Right lobe of liver (tissue), 6 donors: Measurements from ENCODE around the gene ADARB2. TPM values are rescaled to one million over a fixed set of nuclear protein-coding genes. Genes with fewer than 3 reads are reported as not detected.

Experiments
- ATAC-seq, 4 donors: fragments of 200-7000 bp; cut with Tn5 transposase; one replicate each; pipeline ENCODE4 v1.9.1; 2020; ENCODE audit warnings: mild to moderate bottlenecking in 4 of 4, moderate library complexity in 4 of 4
- DNase-seq, 3 donors: peaks; one replicate each; pipeline ENCODE4 v3.0.0-alpha.2; 2020
- H3K27ac ChIP-seq, 3 donors: fragments of 200-600 bp; one replicate each; pipeline ENCODE4 v1.8.0; 2022
- H3K27me3 ChIP-seq, 2 donors: fragments of 200-600 bp; one replicate each; pipeline ENCODE4 v1.8.0; 2022
- H3K36me3 ChIP-seq, 4 donors: fragments of 200-600 bp; sonication (generic) in 1 of 4; one replicate each; pipeline versions ENCODE4 v1.5.1 to v1.8.0; 2017 to 2022; ENCODE audit warnings: control low read depth in 1 of 4
- H3K4me1 ChIP-seq, 4 donors: fragments of 200-600 bp; sonication (generic) in 1 of 4; one replicate each; pipeline versions ENCODE4 v1.5.1 to v1.8.0; 2017 to 2022; ENCODE audit warnings: control low read depth in 1 of 4
- H3K4me3 ChIP-seq, 3 donors: fragments of 200-600 bp; one replicate each; pipeline ENCODE4 v1.8.0; 2022
- H3K9me3 ChIP-seq, 4 donors: fragments of 200-600 bp; sonication (generic) in 1 of 4; one replicate each; pipeline versions ENCODE4 v1.5.1 to v1.8.0; 2017 to 2022; ENCODE audit warnings: control low read depth in 1 of 4
- POLR2A ChIP-seq: fragments of 450-650 bp; IDR thresholded peaks from one replicate; pipeline ENCODE4 v1.6.1; 2017; ENCODE audit warnings: antibody characterized with exemption, mild to moderate bottlenecking
- WGBS: methylation state at CpG from one replicate; pipeline ENCODE4 v1.1.6; 2018; ENCODE audit warnings: low coverage, low lambda C conversion rate; ENCODE audit not compliant: insufficient coverage; ENCODE audit errors: missing lambda C conversion rate; 5-methylcytosine and 5-hydroxymethylcytosine counted together
- intact Hi-C, 2 donors: fragments of 100-400 bp; cut with DNase I; formaldehyde crosslinking; loops; one replicate each; pipeline versions ENCODE4 v1.11.2 to v1.14.1; 2022
- total RNA-seq, 6 experiments: library from RNA; depleted of rRNA in 2 of 6; stranded (reverse); fragments of >200 nt in 2 of 6; fragmentation: NEBNext Ultra II Directional in 3 of 6; extraction: Animal tissue kit (Norgen Biotek cat#: 25700) in 3 of 6; gene quantifications; one replicate each; pipeline versions ENCODE4 v1.1.0 to v1.2.4, GENCODE V29; 2016 to 2023
- TF ChIP-seq, protein P1 (sequence below), 4 donors: fragments of 200-600 bp in 3 of 4; fragments of 450-650 bp in 1 of 4; IDR thresholded peaks; one replicate each; pipeline versions ENCODE4 v1.5.1 to v1.8.0; 2016 to 2022; ENCODE audit warnings: antibody characterized with exemption in 4 of 4, mild to moderate bottlenecking in 2 of 4
- donor health status: DM: no; HTN: yes; CAD: no.
- donor health status: DM: no; HTN: no; CAD: no.
- donor health status: DM: no; HTN: no; CAD: no.
- donor health status: DM: no; HTN: yes; CAD: no.
- donor health status: DM: no; HTN: yes; CAD: no.

Gene ADARB2
- total RNA-seq, 6 experiments from 2014 or later: 0.07 to 0.68 (median 0.42) TPM

DNA sequence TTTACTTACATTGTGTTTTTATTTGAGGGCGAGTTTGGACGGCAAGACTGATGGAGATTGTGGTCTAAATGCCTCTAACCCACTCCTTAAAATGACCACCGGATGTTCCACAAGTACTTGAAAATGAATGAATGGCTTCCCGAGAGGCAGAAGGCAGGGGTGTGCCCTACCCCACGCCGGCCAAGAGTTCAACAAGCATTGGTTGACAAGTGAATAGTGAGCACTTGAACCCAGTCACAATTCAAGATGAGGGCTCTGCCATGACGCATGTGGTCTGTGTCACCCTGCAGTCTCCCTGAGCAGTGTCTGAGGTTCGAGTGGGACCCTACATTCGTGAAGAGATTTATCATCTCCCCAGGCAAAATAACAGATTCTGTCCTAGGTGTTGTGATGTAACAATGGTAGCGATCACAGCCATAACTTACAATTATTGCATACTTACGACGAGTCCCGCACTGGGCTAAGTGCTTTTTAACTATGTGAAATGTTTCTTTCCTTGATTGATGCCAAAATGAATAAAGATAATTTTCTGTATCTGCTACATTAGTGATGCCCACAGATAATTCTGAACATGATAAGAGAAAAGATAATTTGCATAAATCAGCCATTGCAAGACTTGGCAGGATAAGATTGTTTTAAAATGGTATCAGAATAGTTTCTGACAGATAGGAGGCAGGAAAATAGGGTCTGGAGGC lies 375.8 kb downstream of the ADARB2 start:
- intact Hi-C loops: no loop called here
- Histone ChIP-seq H3K4me1 (no peaks in the 10 kb centered on the region), H3K27me3 (no peaks in the 10 kb centered on the region), H3K36me3 (no peaks in the 10 kb centered on the region), H3K4me3 (no peak overlapping the region), H3K9me3 (no peaks in the 10 kb centered on the region), H3K27ac (no peak overlapping the region)
- DNase-seq: no peak
- WGBS: 59% methylated on average over 11 of the region's 13 CpGs
- TF ChIP-seq, protein P1, sequence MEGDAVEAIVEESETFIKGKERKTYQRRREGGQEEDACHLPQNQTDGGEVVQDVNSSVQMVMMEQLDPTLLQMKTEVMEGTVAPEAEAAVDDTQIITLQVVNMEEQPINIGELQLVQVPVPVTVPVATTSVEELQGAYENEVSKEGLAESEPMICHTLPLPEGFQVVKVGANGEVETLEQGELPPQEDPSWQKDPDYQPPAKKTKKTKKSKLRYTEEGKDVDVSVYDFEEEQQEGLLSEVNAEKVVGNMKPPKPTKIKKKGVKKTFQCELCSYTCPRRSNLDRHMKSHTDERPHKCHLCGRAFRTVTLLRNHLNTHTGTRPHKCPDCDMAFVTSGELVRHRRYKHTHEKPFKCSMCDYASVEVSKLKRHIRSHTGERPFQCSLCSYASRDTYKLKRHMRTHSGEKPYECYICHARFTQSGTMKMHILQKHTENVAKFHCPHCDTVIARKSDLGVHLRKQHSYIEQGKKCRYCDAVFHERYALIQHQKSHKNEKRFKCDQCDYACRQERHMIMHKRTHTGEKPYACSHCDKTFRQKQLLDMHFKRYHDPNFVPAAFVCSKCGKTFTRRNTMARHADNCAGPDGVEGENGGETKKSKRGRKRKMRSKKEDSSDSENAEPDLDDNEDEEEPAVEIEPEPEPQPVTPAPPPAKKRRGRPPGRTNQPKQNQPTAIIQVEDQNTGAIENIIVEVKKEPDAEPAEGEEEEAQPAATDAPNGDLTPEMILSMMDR (IDR thresholded peaks at IDR 0.05): no peak
- TF ChIP-seq POLR2A: no peak
- ATAC-seq: no peak

DNA sequence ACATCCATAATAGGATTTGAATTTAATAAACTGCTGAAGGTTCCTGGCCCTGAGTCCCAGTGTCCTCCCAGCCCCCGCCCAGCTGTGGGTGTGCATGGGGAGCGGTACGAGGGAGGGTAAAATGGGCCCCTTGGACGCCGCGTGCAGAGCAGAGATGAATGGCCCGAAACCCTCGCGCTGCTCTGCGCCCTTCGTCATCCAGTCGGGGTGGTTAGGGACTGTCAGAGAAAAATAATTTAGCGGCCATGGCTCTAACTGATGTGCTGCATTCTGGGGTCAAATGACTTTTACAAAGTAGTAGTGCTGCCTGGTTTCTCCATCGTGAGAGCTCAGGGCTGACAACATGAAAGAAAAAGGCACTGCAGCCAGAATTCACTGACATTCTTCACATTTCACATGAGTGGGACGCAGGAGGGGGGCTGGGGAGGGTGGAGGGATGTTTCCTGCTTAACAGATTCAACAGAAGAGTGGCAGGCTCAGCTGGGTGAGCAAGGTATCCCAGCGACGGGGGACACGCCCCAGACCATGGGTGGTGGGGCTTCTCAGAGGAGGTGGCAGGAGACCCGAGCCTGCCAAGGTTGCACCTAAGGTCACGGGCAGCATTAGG lies 376.7 kb downstream of the ADARB2 start:
- Histone ChIP-seq H3K27ac (no peak overlapping the region), H3K4me3 (no peak overlapping the region), H3K9me3 (no peaks in the 10 kb centered on the region), H3K36me3 (no peaks in the 10 kb centered on the region), H3K4me1 (no peaks in the 10 kb centered on the region), H3K27me3 (no peaks in the 10 kb centered on the region)
- intact Hi-C loops: no loop called here
- ATAC-seq (no peak), DNase-seq (no peak)
- 48% methylated on average over 19 of the region's 20 CpGs for WGBS
- TF ChIP-seq, protein P1 (IDR thresholded peaks at IDR 0.05): no peak
- TF ChIP-seq POLR2A: no peak

DNA sequence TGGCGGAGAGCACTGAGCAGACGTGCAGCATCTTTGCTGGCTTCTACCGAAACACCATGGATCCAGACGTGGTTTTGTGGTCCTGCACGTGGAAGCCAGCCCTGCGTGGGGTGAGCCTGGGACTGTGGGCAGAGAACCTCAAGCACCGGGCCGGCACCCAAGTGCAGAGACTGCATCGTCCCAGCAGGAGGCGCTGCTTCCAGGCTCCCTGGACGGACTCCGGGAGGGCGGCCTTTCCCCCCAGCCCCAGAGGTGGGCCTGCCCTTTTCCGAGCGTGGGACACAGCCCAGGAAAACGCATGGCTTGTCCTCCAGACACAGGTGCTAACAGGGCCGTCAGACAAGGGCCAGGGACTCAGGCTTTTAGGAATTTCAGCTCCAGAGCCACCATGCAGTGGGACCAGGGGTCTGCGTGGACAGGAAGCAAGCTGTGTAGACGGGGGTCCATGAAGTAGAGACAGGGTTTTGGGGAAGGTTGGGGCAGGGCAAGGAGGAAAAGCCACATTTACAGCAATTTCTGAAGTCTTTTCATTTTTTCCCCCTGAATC lies 377.2 kb downstream of the ADARB2 start:
- TF ChIP-seq, protein P1 (IDR thresholded peaks at IDR 0.05): no peak
- TF ChIP-seq POLR2A: no peak
- intact Hi-C loops: no loop called here
- DNase-seq (no peak), ATAC-seq (no peak)
- H3K27me3 ChIP-seq: no peaks in the 10 kb centered on the region
- no peaks in the 10 kb centered on the region for H3K9me3 ChIP-seq
- H3K4me1 ChIP-seq: no peaks in the 10 kb centered on the region
- no peak overlapping the region for H3K4me3 ChIP-seq
- 39% methylated on average over 12 of the region's 19 CpGs for WGBS
- no peaks in the 10 kb centered on the region for H3K36me3 ChIP-seq
- H3K27ac ChIP-seq: no peak overlapping the region

DNA sequence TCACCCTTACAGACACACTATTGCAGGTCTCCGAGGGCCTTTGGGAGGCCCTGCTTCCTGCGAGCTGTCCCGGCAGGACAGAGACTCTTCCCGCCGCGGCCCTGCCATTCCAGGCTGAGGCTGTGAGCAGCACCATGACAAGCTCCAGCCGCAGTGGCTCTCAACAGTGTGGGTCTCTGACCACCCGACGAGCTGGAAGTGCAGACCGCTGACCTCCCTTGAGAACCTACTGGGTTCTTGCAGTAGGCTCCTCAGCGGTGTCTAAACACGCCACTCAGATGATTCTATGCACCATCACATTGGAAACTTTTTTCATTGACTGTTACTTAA lies 377.7 kb downstream of the ADARB2 start:
- intact Hi-C loops: no loop called here
- no peaks in the 10 kb centered on the region for H3K27me3 ChIP-seq
- H3K4me1 ChIP-seq: no peaks in the 10 kb centered on the region
- ATAC-seq (no peak), DNase-seq (no peak)
- H3K27ac ChIP-seq: no peak overlapping the region
- WGBS: 68% methylated on average over 7 of the region's 12 CpGs
- H3K36me3 ChIP-seq: no peaks in the 10 kb centered on the region
- TF ChIP-seq, protein P1 (IDR thresholded peaks at IDR 0.05): no peak
- no peak for TF ChIP-seq POLR2A
- no peak overlapping the region for H3K4me3 ChIP-seq
- H3K9me3 ChIP-seq: no peaks in the 10 kb centered on the region
